ENCODE measurements around the gene SLC25A6. TPM values are rescaled to one million over a fixed set of nuclear protein-coding genes. Genes with fewer than 3 reads are reported as not detected.

The SLC25A6 gene
- total and polyA plus RNA-seq, 9 of the 15 experiments (the other 6 are each of a cell fraction or from before 2014, with no cell fraction given) = 24.6 to 330 (median 129) TPM

DNA sequence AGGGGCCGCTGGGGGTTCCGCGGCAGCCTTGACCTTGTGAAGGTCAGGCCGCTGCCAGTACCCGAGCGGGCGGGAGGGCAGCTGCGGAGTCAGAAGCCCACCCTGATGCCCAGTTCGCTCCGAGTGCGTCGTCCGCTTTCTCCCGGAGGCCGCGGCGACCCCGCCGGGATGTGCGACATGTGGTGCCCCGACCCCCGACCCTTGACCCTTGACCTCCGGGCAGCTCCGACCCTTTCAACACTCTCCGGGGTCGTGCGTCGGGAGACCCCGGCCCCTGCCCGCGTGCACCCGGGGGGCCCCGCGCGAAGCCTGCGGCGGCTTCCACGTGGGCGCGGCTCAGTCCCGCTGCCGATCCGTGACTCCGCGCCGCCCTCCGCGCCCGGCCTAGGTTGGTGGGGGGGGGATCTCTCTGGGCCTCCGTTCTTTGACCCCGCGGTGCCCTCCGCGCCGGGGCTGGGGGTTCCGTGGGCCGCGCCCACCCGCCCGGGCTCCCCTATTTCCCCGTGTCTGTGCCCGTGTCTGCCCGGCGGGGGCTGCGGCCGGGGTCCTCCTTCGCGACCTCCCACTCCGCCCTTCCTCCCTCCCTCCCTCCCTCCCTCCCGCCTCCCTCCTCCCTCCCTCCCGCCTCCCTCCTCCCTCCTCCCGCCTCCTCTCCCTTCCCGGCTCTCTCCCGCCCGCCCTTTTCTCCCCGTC is 609 bp upstream of the SLC25A6 start (continued):
- TF ChIP-seq, protein P1, sequence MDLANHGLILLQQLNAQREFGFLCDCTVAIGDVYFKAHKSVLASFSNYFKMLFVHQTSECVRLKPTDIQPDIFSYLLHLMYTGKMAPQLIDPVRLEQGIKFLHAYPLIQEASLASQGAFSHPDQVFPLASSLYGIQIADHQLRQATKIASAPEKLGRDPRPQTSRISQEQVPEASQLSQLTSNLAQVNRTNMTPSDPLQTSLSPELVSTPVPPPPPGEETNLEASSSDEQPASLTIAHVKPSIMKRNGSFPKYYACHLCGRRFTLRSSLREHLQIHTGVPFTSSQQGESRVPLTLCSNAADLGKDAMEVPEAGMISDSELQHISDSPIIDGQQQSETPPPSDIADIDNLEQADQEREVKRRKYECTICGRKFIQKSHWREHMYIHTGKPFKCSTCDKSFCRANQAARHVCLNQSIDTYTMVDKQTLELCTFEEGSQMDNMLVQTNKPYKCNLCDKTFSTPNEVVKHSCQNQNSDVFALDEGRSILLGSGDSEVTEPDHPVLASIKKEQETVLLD (IDR thresholded peaks at IDR 0.05) = peak; percentile 21; the same call in 1 of the 2 replicates
- TF ChIP-seq CHD1 (IDR thresholded peaks at IDR 0.05; ENCODE audit: low read length) (peak; percentile 58), MLX (CRISPR knock-in tag; conservative IDR thresholded peaks at IDR 0.05) (no peak), FOXJ2 (tag; IDR thresholded peaks at IDR 0.05) (no peak), RUNX1 (IDR thresholded peaks at IDR 0.05; ENCODE audit: low read depth) (no peak), SMAD3 (CRISPR knock-in tag; conservative IDR thresholded peaks at IDR 0.05) (peak; percentile 84; the same call in 1 of the 2 replicates), CREB3 (tag; conservative IDR thresholded peaks at IDR 0.05; ENCODE audit: low read depth) (peak; percentile 86), ZNF589 (CRISPR knock-in tag; IDR thresholded peaks at IDR 0.05; ENCODE audit: low read depth) (peak; percentile 89), SMAD4 (CRISPR knock-in tag; conservative IDR thresholded peaks at IDR 0.05) (peak; percentile 72), GATAD2B (IDR thresholded peaks at IDR 0.05; ENCODE audit: borderline replicate concordance) (peak; percentile 77; the same call in 1 of the 2 replicates), NR2F6 (CRISPR knock-in tag; IDR thresholded peaks at IDR 0.05) (peak; percentile 88; the same call in 1 of the 2 replicates), VEZF1 (CRISPR knock-in tag; IDR thresholded peaks at IDR 0.05) (peak; percentile 93), SIN3B (IDR thresholded peaks at IDR 0.05; ENCODE audit: low read depth) (peak; percentile 71), ZNF583 (CRISPR knock-in tag; IDR thresholded peaks at IDR 0.05) (peak; percentile 88; the same call in 1 of the 2 replicates), HCFC1 (IDR thresholded peaks at IDR 0.05; ENCODE audit: low read depth, low read length) (peak; percentile 58), DMBX1 (CRISPR knock-in tag; IDR thresholded peaks at IDR 0.05; ENCODE audit: borderline replicate concordance) (peak; percentile 78; the same call in 1 of the 2 replicates), MEF2D (tag; conservative IDR thresholded peaks at IDR 0.05; ENCODE audit: low read depth) (0 out of 2 replicates have a peak, but pooled peaks have one; percentile 40), E2F3 (CRISPR knock-in tag; IDR thresholded peaks at IDR 0.05) (peak; percentile 97)
- TF ChIP-seq, protein P2, sequence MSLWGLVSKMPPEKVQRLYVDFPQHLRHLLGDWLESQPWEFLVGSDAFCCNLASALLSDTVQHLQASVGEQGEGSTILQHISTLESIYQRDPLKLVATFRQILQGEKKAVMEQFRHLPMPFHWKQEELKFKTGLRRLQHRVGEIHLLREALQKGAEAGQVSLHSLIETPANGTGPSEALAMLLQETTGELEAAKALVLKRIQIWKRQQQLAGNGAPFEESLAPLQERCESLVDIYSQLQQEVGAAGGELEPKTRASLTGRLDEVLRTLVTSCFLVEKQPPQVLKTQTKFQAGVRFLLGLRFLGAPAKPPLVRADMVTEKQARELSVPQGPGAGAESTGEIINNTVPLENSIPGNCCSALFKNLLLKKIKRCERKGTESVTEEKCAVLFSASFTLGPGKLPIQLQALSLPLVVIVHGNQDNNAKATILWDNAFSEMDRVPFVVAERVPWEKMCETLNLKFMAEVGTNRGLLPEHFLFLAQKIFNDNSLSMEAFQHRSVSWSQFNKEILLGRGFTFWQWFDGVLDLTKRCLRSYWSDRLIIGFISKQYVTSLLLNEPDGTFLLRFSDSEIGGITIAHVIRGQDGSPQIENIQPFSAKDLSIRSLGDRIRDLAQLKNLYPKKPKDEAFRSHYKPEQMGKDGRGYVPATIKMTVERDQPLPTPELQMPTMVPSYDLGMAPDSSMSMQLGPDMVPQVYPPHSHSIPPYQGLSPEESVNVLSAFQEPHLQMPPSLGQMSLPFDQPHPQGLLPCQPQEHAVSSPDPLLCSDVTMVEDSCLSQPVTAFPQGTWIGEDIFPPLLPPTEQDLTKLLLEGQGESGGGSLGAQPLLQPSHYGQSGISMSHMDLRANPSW (CRISPR knock-in tag; IDR thresholded peaks at IDR 0.05) = no peak

Measured in K562 (cell line).